Activated T-cell treated with anti-CD3 and anti-CD28 coated beads for 48 hours (primary cell): ENCODE results near the gene TDRD12.
"Not testable (repeated sequence)": the region's sequence is repeated elsewhere in the genome, so short reads cannot be mapped to it uniquely, and the experiment has no call there.

Experiments used
- DNase-seq: peaks from one replicate; pipeline ENCODE4 v3.0.0-alpha.2; 2020; ENCODE audit warnings: low read depth

Gene TDRD12

DNA sequence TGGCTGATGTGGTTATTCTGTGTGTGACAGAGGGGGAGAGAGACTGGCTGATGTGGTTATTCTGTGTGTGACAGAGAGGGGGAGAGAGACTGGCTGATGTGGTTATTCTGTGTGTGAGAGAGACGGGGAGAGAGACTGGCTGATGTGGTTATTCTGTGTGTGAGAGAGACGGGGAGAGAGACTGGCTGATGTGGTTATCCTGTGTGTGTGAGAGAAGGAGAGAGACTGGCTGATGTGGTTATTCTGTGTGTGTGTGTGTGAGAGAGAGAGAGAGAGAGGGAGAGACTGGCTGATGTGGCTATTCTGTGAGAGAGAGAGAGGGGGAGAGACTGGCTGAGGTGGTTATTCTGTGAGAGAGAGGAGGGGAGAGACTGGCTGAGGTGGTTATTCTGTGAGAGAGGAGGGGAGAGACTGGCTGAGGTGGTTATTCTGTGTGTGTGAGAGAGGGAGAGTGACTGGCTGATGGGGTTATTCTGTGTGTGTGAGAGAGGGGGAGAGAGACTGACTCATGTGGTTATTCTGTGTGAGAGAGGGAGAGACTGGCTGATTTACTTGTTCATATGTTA is 27.1 kb downstream of the TDRD12 start:
- DNase-seq: not testable (repeated sequence)

GRCh38 chr19:32748497-32748896 is 28.9 kb downstream of the TDRD12 start:
- DNase-seq: no peak

- no peak for DNase-seq
Measured at GRCh38 chr19:32748948-32749347, 29.4 kb downstream of the TDRD12 start.

GRCh38 chr19:32749361-32749760 is 29.8 kb downstream of the TDRD12 start:
- DNase-seq: no peak

DNA sequence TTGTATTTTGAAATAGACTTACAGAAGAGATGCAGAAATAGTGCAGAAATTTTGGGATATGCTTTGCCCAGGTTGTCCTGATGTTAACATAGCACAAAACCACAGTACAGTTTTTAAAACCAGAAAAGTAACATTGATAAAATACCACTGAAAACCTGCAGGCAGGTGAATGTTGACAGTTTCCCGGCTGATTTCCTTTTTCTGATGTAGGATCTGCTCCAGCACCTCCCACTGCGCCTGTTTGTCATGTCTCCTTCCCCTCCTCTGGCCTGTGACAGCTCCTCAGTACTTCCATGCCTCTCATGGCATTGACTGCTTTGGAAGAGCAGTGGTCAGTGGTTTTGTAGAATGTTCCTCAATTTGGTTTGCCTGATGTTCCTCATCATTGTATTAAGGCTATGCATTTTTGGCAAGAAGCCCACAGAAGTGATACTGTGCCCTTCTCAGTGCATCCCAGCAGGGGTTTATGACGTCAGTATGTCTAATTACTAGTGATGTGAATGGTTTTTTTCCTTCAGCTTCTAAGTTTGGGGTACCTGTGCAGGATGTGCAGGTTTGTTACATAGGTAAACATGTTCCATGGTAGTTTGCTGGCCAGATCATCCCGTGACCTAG is 31.0 kb downstream of the TDRD12 start:
- no peak for DNase-seq

- DNase-seq: no peak
Measured at GRCh38 chr19:32751066-32751465, 31.5 kb downstream of the TDRD12 start.

- DNase-seq: no peak
Measured at GRCh38 chr19:32757189-32757588, 37.6 kb downstream of the TDRD12 start.

- DNase-seq: not testable (repeated sequence)
Measured at GRCh38 chr19:32765365-32765764, 45.8 kb downstream of the TDRD12 start.

- no peak for DNase-seq
Measured at GRCh38 chr19:32767951-32768679, 48.5 kb downstream of the TDRD12 start.

DNA sequence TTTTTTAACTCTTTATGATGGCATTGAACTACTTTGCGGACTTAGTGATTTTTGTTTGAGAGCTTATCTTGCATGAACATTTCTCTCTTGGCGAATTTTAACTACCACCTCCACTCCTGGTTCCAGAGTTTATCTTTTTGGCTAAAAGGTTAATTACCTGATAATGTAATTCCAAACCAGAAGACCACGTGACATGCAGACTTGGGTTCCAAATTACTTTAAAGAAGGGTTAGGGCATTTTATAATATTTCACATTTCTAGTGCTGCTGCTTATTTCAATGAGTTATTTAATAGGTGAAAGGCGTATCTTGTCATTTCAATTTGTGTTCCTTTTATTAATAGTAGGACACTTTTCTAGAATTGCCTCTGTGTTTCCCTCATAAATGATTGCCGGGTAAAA is 52.0 kb downstream of the TDRD12 start:
- DNase-seq: no peak

- no peak for DNase-seq
Measured at GRCh38 chr19:32773126-32773525, 53.6 kb downstream of the TDRD12 start.

DNA sequence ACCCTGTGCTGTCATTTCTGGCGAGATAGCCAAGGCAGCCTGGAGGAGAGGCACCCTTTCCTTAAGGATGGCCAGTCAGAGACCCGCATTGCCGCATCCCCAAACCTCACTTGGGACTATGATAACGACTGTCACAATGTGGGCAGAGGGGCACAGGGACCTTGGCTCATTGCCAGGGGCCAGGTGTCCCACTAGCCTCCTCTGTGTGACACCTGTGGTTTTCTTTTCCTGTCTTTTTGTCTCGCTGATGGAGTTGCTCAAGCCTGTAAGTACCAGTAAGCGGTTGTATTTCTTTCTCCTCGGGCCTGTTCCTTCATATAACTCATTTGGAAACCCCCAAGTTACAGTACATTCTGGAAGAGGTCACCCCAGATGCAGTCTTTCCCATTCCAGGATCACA is 59.5 kb downstream of the TDRD12 start:
- no peak for DNase-seq

DNA sequence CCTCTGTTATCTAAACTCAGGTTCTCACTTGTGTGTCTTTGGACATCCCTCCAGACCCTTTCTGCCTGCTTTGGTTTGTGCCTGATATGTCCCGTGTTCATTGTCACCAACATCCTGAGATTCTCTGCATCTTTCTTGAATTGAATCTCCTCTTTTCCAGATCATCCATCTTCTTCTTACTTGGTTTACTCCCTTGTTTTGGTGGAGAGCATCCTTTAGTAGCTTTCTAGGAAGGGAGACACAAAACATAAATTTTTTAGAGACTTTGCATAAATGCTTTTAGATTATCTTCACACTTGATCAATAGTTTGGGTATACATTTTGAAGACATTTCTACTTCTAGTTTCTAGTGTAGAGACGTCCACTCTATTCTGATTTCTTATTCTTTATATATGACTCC is 61.7 kb downstream of the TDRD12 start:
- no peak for DNase-seq

DNA sequence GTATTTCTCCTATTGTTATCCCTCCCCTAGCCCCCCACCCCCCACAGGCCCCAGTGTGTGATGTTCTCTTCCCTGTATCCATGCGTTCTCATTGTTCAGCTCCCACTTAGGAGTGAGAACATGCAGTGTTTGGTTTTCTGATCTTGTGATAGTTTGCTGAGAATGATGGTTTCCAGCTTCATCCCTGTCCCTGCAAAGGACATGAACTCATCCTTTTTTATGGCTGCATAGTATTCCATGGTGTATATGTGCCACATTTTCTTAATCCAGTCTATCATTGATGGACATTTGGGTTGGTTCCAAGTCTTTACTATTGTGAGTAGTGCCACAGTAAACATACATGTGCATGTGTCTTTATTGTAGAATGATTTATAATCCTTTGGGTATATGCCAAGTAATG is 62.5 kb downstream of the TDRD12 start:
- DNase-seq: not testable (repeated sequence)

- not testable (repeated sequence) for DNase-seq
Measured at GRCh38 chr19:32787161-32787813, 67.7 kb downstream of the TDRD12 start.

GRCh38 chr19:32787895-32788294 is 68.3 kb downstream of the TDRD12 start:
- DNase-seq: not testable (repeated sequence)

GRCh38 chr19:32789429-32789828 is 69.9 kb downstream of the TDRD12 start:
- no peak for DNase-seq

DNA sequence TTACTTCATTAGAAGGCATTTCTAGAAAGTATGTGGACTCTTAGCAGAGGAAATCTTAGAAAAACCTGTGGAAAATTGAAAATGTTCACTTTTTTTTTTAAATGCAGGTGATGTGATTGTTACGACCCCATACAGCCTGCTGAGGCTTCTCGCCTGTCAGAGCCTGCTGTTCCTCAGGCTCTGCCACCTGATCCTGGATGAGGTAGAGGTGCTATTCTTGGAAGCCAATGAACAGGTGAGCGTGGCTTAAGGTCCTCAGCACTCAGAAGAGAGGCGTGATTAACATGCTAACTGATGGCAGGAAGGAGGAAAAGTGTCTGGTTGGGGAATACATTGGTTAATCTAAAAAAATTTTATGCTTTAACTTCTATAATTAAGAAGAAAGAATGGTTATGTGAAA is 78.6 kb downstream of the TDRD12 start:
- DNase-seq: no peak

DNA sequence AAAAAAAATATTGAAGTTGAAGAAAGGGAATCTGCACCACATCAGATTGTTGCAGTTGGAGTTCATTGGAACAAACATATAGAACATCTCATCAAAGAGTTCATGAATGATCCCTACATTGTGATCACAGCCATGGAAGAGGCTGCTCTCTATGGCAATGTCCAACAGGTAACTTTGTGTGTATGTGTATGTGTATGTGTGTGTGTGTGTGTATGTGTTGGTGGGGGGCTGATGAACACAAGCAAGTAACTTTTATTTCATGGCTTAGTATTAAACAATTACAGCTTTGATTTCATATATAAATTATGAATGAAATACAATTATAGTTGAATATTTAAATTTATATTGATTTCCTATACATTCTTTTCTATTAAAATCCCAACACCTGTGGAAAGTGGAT is 80.6 kb downstream of the TDRD12 start:
- DNase-seq: no peak

- no peak for DNase-seq
Measured at GRCh38 chr19:32800754-32801153, 81.2 kb downstream of the TDRD12 start.

DNA sequence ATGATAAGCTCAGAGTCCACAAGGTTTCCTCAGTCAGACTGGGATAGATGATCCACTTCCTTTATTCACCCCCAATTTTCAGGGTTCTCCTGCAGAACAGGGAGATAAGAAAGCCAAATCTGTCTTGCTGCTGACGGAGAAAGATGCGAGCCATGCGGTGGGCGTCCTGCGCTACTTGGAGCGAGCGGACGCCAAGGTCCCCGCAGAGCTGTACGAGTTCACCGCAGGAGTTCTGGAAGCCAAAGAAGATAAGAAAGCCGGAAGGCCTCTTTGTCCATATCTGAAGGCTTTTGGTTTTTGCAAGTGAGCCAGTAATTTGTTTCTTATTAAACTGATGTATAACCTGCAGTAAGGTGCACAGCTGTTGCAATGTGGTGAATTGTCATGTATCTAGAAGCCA is 83.3 kb downstream of the TDRD12 start:
- no peak for DNase-seq

- DNase-seq: no peak
Measured at GRCh38 chr19:32808236-32808635, 88.7 kb downstream of the TDRD12 start.

GRCh38 chr19:32809254-32809653 is 89.7 kb downstream of the TDRD12 start:
- DNase-seq: no peak
